ENCODE measurements around the gene CD93. TPM values are rescaled to one million over a fixed set of nuclear protein-coding genes. Genes with fewer than 3 reads are reported as not detected.

The CD93 gene
- total RNA-seq, 1 experiment from 2014 or later, result not detected

GRCh38 chr20:23096986-23097520 is 10.9 kb upstream of the CD93 start:
- no peaks in the 10 kb centered on the region for H3K27me3 Mint-ChIP-seq (ENCODE audit: insufficient read depth, unreplicated experiment)
- no peaks in the 10 kb centered on the region for H3K9me3 Mint-ChIP-seq (ENCODE audit: unreplicated experiment)
- H3K4me3 Mint-ChIP-seq (ENCODE audit: unreplicated experiment), result no peak overlapping the region
- Histone ChIP-seq H3K4me3 (ENCODE audit: low read depth, low read length) (no peak overlapping the region), H3K9me3 (no peaks in the 10 kb centered on the region), H3K27me3 (replicated peaks; ENCODE audit: control insufficient read depth, insufficient read depth, low read length) (no peaks in the 10 kb centered on the region), H3K4me1 (no peaks in the 10 kb centered on the region), H3K36me3 (ENCODE audit: control insufficient read depth, insufficient read depth, low read length) (no peaks in the 10 kb centered on the region)
- DNase-seq, result no peak
- peaks cover 7% of the 10 kb centered on the region for H3K4me1 Mint-ChIP-seq (ENCODE audit: low read depth, unreplicated experiment)
- intact Hi-C loops (cut with micrococcal nuclease; ENCODE audit: unreplicated experiment), result no loop called here
- H3K36me3 Mint-ChIP-seq (ENCODE audit: insufficient read depth, unreplicated experiment), result peaks cover 5% of the 10 kb centered on the region
- TF ChIP-seq CTCF (IDR thresholded peaks at IDR 0.05; ENCODE audit: insufficient read depth in 1 of 2, low read depth in 1 of 2, low read length in 1 of 2, severe bottlenecking in 1 of 2, unreplicated experiment in 1 of 2), result no peak
- no TSS peak for BruUV-seq (replicated peaks)
- CTCF ChIA-PET, result no interaction called here
- POLR2A ChIA-PET, result no interaction called here
- no peak overlapping the region for H3K27ac Mint-ChIP-seq (ENCODE audit: unreplicated experiment)

GRCh38 chr20:23096097-23096496 is 10.0 kb upstream of the CD93 start:
- CTCF ChIA-PET, result no interaction called here
- BruUV-seq (replicated peaks), result no TSS peak
- H3K27me3 Mint-ChIP-seq (ENCODE audit: insufficient read depth, unreplicated experiment), result no peaks in the 10 kb centered on the region

GRCh38 chr20:23095499-23095898 is 9.4 kb upstream of the CD93 start:
- no peaks in the 10 kb centered on the region for H3K27me3 Mint-ChIP-seq (ENCODE audit: insufficient read depth, unreplicated experiment)
- no TSS peak for BruUV-seq (replicated peaks)
- peaks cover 5% of the 10 kb centered on the region for H3K36me3 Mint-ChIP-seq (ENCODE audit: insufficient read depth, unreplicated experiment)
- H3K9me3 Mint-ChIP-seq (ENCODE audit: unreplicated experiment), result no peaks in the 10 kb centered on the region
- H3K27me3 ChIP-seq (replicated peaks; ENCODE audit: control insufficient read depth, insufficient read depth, low read length), result no peaks in the 10 kb centered on the region
- no peaks in the 10 kb centered on the region for H3K9me3 ChIP-seq
- no peak overlapping the region for H3K4me3 ChIP-seq (ENCODE audit: low read depth, low read length)
- H3K36me3 ChIP-seq (ENCODE audit: control insufficient read depth, insufficient read depth, low read length), result no peaks in the 10 kb centered on the region
- no peak overlapping the region for H3K27ac Mint-ChIP-seq (ENCODE audit: unreplicated experiment)
- no peak overlapping the region for H3K4me3 Mint-ChIP-seq (ENCODE audit: unreplicated experiment)
- no peak for TF ChIP-seq CTCF (IDR thresholded peaks at IDR 0.05; ENCODE audit: insufficient read depth in 1 of 2, low read depth in 1 of 2, low read length in 1 of 2, severe bottlenecking in 1 of 2, unreplicated experiment in 1 of 2)
- peaks cover 3% of the 10 kb centered on the region for H3K4me1 Mint-ChIP-seq (ENCODE audit: low read depth, unreplicated experiment)
- ChIA-PET CTCF (no interaction called here), POLR2A (interaction anchor here (0.6 kb wide), 1 partner anchor 186 kb away, joined by 7 read pairs; no protein-coding TSS in a partner anchor)
- H3K4me1 ChIP-seq, result no peaks in the 10 kb centered on the region
- intact Hi-C loops (cut with micrococcal nuclease; ENCODE audit: unreplicated experiment), result no loop called here
- DNase-seq, result no peak

More at GRCh38 chr20:23096097-23096496, 10.0 kb upstream of the CD93 start:
- Mint-ChIP-seq H3K9me3 (ENCODE audit: unreplicated experiment) (no peaks in the 10 kb centered on the region), H3K36me3 (ENCODE audit: insufficient read depth, unreplicated experiment) (peaks cover 5% of the 10 kb centered on the region), H3K27ac (ENCODE audit: unreplicated experiment) (no peak overlapping the region), H3K4me3 (ENCODE audit: unreplicated experiment) (no peak overlapping the region), H3K4me1 (ENCODE audit: low read depth, unreplicated experiment) (peaks cover 7% of the 10 kb centered on the region)
- no peaks in the 10 kb centered on the region for H3K4me1 ChIP-seq
- no peak overlapping the region for H3K4me3 ChIP-seq (ENCODE audit: low read depth, low read length)
- TF ChIP-seq CTCF (IDR thresholded peaks at IDR 0.05; ENCODE audit: insufficient read depth in 1 of 2, low read depth in 1 of 2, low read length in 1 of 2, severe bottlenecking in 1 of 2, unreplicated experiment in 1 of 2), result no peak
- DNase-seq, result no peak
- H3K27me3 ChIP-seq (replicated peaks; ENCODE audit: control insufficient read depth, insufficient read depth, low read length), result no peaks in the 10 kb centered on the region
- intact Hi-C loops (cut with micrococcal nuclease; ENCODE audit: unreplicated experiment), result no loop called here
- H3K9me3 ChIP-seq, result no peaks in the 10 kb centered on the region
- no peaks in the 10 kb centered on the region for H3K36me3 ChIP-seq (ENCODE audit: control insufficient read depth, insufficient read depth, low read length)
- POLR2A ChIA-PET, result no interaction called here

All from Caco-2 (cell line).